ENCODE results near the gene FAM107B. TPM values are rescaled to one million over a fixed set of nuclear protein-coding genes. Genes with fewer than 3 reads are reported as not detected.

Gene FAM107B
- total and polyA plus RNA-seq, 2 of the 13 experiments (the other 11 are each of a cell fraction or from before 2014, with no cell fraction given), result 15.7 to 24.8 TPM

DNA sequence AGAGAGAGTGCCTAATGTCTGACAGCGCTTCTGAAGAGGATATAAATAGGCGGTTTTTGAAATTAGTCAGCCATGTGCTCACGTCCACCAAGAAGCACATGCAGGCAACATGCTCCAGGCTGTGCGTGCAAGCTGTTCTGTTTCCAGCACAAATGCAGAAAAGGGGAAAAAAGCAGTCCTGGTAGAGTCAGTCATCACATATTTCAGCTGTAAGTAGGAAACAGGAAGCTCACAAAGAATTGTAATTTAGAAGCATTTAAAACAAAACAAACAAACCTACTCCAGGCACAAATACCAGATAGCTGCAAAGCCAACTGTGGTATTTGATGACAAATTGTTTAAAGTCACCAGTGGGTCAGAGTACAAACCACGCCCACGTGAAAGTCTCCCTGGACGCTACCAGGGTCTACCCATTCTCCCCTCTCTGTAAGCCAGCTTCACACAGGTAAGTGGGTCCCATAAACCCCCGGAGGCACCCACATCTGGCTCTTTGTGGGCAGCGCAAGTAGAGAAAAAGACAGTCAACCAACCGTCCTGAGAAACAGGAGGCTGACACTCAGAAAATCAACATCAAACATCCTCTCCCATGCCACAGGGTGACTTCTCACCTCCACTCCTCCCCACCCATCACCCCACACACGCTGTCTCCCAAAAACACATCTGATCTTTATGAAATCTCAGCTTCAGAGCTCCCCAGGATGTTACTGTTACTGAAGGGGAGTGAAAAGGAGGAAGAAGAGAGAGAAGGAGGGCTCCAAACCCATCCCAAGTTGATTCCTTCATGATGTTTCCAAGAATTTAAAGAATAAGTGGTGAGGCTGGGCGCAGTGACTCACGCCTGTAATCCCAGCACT, 186.4 kb downstream of the FAM107B start (continued):
- TF ChIP-seq HOXA3 (CRISPR knock-in tag; IDR thresholded peaks at IDR 0.05) (peak; percentile 16; the same call in 1 of the 2 replicates), ASH2L (IDR thresholded peaks at IDR 0.05; ENCODE audit: insufficient read length, low read depth, low read length) (peak; percentile 35), FOSL2 (CRISPR knock-in tag; IDR thresholded peaks at IDR 0.05) (0 out of 2 replicates have a peak, but pooled peaks have one; percentile 35), XRCC5 (optimal IDR thresholded peaks at IDR 0.05; ENCODE audit: low read length) (peak; percentile 29), ELF3 (CRISPR knock-in tag; IDR thresholded peaks at IDR 0.05) (peak; percentile 80), ZNF510 (CRISPR knock-in tag; IDR thresholded peaks at IDR 0.05; ENCODE audit: low read depth) (no peak), PHF21A (CRISPR knock-in tag; IDR thresholded peaks at IDR 0.05) (peak; percentile 47; the same call in 1 of the 2 replicates), ZNF614 (CRISPR knock-in tag; IDR thresholded peaks at IDR 0.05; ENCODE audit: borderline replicate concordance) (0 out of 2 replicates have a peak, but pooled peaks have one; percentile 56), ZNF660 (CRISPR knock-in tag; IDR thresholded peaks at IDR 0.05; ENCODE audit: borderline replicate concordance, low read depth) (no peak), SOX6 (IDR thresholded peaks at IDR 0.05) (no peak), SOX6 (CRISPR knock-in tag; IDR thresholded peaks at IDR 0.05) (peak; percentile 45; the same call in 1 of the 2 replicates), HNF4A (CRISPR knock-in tag; IDR thresholded peaks at IDR 0.05) (peak; percentile 55; the same call in 1 of the 2 replicates), RARA (CRISPR knock-in tag; IDR thresholded peaks at IDR 0.05) (peak; percentile 48), FOXA3 (CRISPR knock-in tag; IDR thresholded peaks at IDR 0.05) (peak; percentile 22; the same call in 1 of the 2 replicates)
- TF ChIP-seq, protein P1, sequence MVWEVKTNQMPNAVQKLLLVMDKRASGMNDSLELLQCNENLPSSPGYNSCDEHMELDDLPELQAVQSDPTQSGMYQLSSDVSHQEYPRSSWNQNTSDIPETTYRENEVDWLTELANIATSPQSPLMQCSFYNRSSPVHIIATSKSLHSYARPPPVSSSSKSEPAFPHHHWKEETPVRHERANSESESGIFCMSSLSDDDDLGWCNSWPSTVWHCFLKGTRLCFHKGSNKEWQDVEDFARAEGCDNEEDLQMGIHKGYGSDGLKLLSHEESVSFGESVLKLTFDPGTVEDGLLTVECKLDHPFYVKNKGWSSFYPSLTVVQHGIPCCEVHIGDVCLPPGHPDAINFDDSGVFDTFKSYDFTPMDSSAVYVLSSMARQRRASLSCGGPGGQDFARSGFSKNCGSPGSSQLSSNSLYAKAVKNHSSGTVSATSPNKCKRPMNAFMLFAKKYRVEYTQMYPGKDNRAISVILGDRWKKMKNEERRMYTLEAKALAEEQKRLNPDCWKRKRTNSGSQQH (CRISPR knock-in tag; IDR thresholded peaks at IDR 0.05; ENCODE audit: low read depth), result no peak
- TF ChIP-seq, protein P2, sequence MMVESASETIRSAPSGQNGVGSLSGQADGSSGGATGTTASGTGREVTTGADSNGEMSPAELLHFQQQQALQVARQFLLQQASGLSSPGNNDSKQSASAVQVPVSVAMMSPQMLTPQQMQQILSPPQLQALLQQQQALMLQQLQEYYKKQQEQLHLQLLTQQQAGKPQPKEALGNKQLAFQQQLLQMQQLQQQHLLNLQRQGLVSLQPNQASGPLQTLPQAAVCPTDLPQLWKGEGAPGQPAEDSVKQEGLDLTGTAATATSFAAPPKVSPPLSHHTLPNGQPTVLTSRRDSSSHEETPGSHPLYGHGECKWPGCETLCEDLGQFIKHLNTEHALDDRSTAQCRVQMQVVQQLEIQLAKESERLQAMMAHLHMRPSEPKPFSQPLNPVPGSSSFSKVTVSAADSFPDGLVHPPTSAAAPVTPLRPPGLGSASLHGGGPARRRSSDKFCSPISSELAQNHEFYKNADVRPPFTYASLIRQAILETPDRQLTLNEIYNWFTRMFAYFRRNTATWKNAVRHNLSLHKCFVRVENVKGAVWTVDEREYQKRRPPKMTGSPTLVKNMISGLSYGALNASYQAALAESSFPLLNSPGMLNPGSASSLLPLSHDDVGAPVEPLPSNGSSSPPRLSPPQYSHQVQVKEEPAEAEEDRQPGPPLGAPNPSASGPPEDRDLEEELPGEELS (CRISPR knock-in tag; IDR thresholded peaks at IDR 0.05), result peak; percentile 73; the same call in 1 of the 2 replicates
- TF ChIP-seq, protein P3, sequence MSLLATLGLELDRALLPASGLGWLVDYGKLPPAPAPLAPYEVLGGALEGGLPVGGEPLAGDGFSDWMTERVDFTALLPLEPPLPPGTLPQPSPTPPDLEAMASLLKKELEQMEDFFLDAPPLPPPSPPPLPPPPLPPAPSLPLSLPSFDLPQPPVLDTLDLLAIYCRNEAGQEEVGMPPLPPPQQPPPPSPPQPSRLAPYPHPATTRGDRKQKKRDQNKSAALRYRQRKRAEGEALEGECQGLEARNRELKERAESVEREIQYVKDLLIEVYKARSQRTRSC (CRISPR knock-in tag; IDR thresholded peaks at IDR 0.05; ENCODE audit: low read depth), result no peak
- TF ChIP-seq, protein P4, sequence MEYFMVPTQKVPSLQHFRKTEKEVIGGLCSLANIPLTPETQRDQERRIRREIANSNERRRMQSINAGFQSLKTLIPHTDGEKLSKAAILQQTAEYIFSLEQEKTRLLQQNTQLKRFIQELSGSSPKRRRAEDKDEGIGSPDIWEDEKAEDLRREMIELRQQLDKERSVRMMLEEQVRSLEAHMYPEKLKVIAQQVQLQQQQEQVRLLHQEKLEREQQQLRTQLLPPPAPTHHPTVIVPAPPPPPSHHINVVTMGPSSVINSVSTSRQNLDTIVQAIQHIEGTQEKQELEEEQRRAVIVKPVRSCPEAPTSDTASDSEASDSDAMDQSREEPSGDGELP (IDR thresholded peaks at IDR 0.05; ENCODE audit: borderline replicate concordance, low read depth), result peak; percentile 13; the same call in 1 of the 2 replicates
- TF ChIP-seq, protein P5, sequence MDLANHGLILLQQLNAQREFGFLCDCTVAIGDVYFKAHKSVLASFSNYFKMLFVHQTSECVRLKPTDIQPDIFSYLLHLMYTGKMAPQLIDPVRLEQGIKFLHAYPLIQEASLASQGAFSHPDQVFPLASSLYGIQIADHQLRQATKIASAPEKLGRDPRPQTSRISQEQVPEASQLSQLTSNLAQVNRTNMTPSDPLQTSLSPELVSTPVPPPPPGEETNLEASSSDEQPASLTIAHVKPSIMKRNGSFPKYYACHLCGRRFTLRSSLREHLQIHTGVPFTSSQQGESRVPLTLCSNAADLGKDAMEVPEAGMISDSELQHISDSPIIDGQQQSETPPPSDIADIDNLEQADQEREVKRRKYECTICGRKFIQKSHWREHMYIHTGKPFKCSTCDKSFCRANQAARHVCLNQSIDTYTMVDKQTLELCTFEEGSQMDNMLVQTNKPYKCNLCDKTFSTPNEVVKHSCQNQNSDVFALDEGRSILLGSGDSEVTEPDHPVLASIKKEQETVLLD (CRISPR knock-in tag; IDR thresholded peaks at IDR 0.05; ENCODE audit: low read depth), result no peak
